Ovary (tissue), 9 donors: ENCODE data around the gene QPCTL. TPM values are rescaled to one million over a fixed set of nuclear protein-coding genes. Genes with fewer than 3 reads are reported as not detected.

ENCODE experiments used
- DNase-seq, 5 donors: peaks; one replicate each; pipeline ENCODE4 v3.0.0-alpha.2; 2019 to 2020
- H3K27ac ChIP-seq, 2 donors: fragments of 200-600 bp; one replicate each; pipeline versions ENCODE4 v1.5.1 to v1.8.0; 2019 to 2022
- H3K27me3 ChIP-seq: fragments of 200-600 bp; one replicate; pipeline ENCODE4 v1.8.0; 2022
- H3K36me3 ChIP-seq: fragments of 200-600 bp; sonication (generic); one replicate; pipeline ENCODE4 v1.5.1; 2019
- H3K4me1 ChIP-seq: one replicate; pipeline ENCODE4 v1.8.1; 2013; ENCODE audit warnings: mild to moderate bottlenecking, moderate library complexity; ENCODE audit not compliant: insufficient read depth
- H3K4me3 ChIP-seq: fragments of 200-600 bp; sonication (generic); one replicate; pipeline ENCODE4 v1.5.1; 2017
- H3K9me3 ChIP-seq, 2 donors: fragments of 200-600 bp in 1 of 2; sonication (generic) in 1 of 2; one replicate each; pipeline versions ENCODE4 v1.5.1 to v1.8.1; 2013 to 2019; ENCODE audit warnings: mild to moderate bottlenecking in 1 of 2, moderate library complexity in 1 of 2
- CTCF ChIP-seq, 3 donors: fragments of 450-650 bp in 2 of 3; fragments of 200-600 bp in 1 of 3; IDR thresholded peaks; one replicate each; pipeline versions ENCODE4 v1.5.1 to v1.8.0; 2016 to 2022; ENCODE audit warnings: antibody characterized with exemption in 3 of 3, mild to moderate bottlenecking in 1 of 3
- EP300 ChIP-seq: sonication (generic); formaldehyde crosslinking; IDR thresholded peaks from one replicate; pipeline ENCODE4 v1.6.1; 2017; ENCODE audit warnings: antibody characterized with exemption
- POLR2A ChIP-seq: fragments of 450-650 bp; IDR thresholded peaks from one replicate; pipeline ENCODE4 v1.6.1; 2017; ENCODE audit warnings: antibody characterized with exemption, mild to moderate bottlenecking, moderate library complexity
- WGBS, 3 donors: extraction: QIAGEN DNeasy Blood & Tissue Kit in 1 of 3; methylation state at CpG; one replicate each; pipeline versions ENCODE4 v1.1.5 to v1.1.7; 2013 to 2017; 5-methylcytosine and 5-hydroxymethylcytosine counted together
- intact Hi-C, 4 donors: fragments of 100-400 bp; cut with DNase I; formaldehyde crosslinking; loops; one replicate each; pipeline versions ENCODE4 v1.11.0 to v1.15.1; 2022 to 2023
- polyA plus RNA-seq, 2 donors: library from polyadenylated mRNA; stranded (reverse); fragments of 200-250 nt in 1 of 2; fragments of 350-450 nt in 1 of 2; fragmentation: Illumina TruSeq in 1 of 2; extraction: RNeasy Lipid Tissue Mini Kit (QIAGEN cat#74804) in 1 of 2; gene quantifications; one replicate each; pipeline ENCODE4 v1.2.3, GENCODE V29; 2013 to 2014
- total RNA-seq, 7 donors: library from RNA; depleted of rRNA in 2 of 7; stranded (reverse); fragments of >200 nt in 2 of 7; fragmentation: NEBNext Ultra II Directional in 3 of 7; extraction: Animal tissue kit (Norgen Biotek cat#: 25700) in 3 of 7; gene quantifications; one replicate each; pipeline versions ENCODE4 v1.1.0 to v1.2.4, GENCODE V29; 2016 to 2023
- donor health status: DM: no; HTN: no; CAD: no; lungs with moderate emphysema.
- donor health status: DM: no; HTN: no; CAD: no.
- donor health status: Bipolar disorder and iron deficiency.
- donor health status: DM: yes; HTN: yes; CAD: no.
- donor health status: DM: no; HTN: no; CAD: no.
- donor health status: DM: yes; HTN: yes; CAD: no.

The QPCTL gene
- total and polyA plus RNA-seq, 9 donors = 3.2 to 15.3 (median 6.8) TPM

DNA sequence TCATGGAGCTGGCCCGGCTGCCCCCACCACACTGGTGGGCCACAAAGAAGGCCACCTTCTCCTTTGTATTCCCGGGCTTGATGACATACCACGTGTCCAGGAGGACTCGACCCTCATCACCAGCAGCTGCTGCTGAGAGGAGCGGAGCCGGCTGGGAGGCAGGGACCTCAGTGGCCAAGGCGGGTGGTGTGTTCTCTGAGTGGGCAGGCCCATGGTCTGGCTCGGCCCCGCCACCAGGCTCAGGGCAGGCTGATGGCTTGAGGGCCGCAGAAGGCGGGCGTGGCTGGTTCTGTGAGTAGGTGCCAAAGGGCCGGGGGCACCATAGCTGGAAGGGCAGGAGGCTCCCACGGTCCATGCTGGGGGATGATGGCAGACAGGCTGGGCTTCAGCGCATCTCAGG, 20.7 kb downstream of the QPCTL start:
- DNase-seq = no peak
- Histone ChIP-seq H3K9me3 (no peaks in the 10 kb centered on the region), H3K36me3 (no peaks in the 10 kb centered on the region), H3K27me3 (no peaks in the 10 kb centered on the region), H3K4me3 (no peak overlapping the region), H3K27ac (no peak overlapping the region), H3K4me1 (peaks cover 5% of the 10 kb centered on the region)
- intact Hi-C loops = loop anchor here in 1 of 4 donors (10.0 kb wide), 1 partner anchor 52 kb away; the partner anchor contains the start of gene SIX5
- 83 to 91% (median 83%) methylated on average over 15 of the region's 15 CpGs for WGBS, 3 donors
- TF ChIP-seq POLR2A = no peak
- TF ChIP-seq CTCF (IDR thresholded peaks at IDR 0.05) = no peak
- TF ChIP-seq EP300 = no peak

- Histone ChIP-seq H3K27ac (no peak overlapping the region), H3K4me3 (no peak overlapping the region), H3K4me1 (peaks cover 7% of the 10 kb centered on the region), H3K9me3 (no peaks in the 10 kb centered on the region), H3K27me3 (no peaks in the 10 kb centered on the region), H3K36me3 (no peaks in the 10 kb centered on the region)
- no peak for DNase-seq
- intact Hi-C loops = loop anchor here in 2 of 4 donors (5.0 to 10.0 kb wide), 2 partner anchors 50 to 52 kb away; partner anchors contain the start of gene SIX5 (in 2 of the 2)
- 91 to 92% (median 92%) methylated on average over 3 of the region's 3 CpGs for WGBS, 3 donors
- TF ChIP-seq EP300 (no peak), POLR2A (no peak), CTCF (IDR thresholded peaks at IDR 0.05) (no peak)
Measured at GRCh38 chr19:45715139-45715538, 22.7 kb downstream of the QPCTL start.

GRCh38 chr19:45716359-45717130, 24.1 kb downstream of the QPCTL start:
- WGBS, 3 donors = 0 to 1% (median 1%) methylated on average over 24 of the region's 24 CpGs
- TF ChIP-seq POLR2A = no peak
- no peak for TF ChIP-seq CTCF (IDR thresholded peaks at IDR 0.05)
- no peak for TF ChIP-seq EP300
- Histone ChIP-seq H3K27ac (peak overlapping the region; percentile 39 to 74), H3K4me3 (peak overlapping the region; percentile 48), H3K27me3 (no peaks in the 10 kb centered on the region), H3K4me1 (peaks cover 7% of the 10 kb centered on the region), H3K9me3 (no peaks in the 10 kb centered on the region), H3K36me3 (no peaks in the 10 kb centered on the region)
- peak in 3 of 5 donors; percentile 21 to 41 (median 40) for DNase-seq
- intact Hi-C loops = loop anchor here in 2 of 4 donors (5.0 to 10.0 kb wide), 2 partner anchors 48 to 51 kb away; partner anchors contain the start of gene SIX5 (in 2 of the 2)

DNA sequence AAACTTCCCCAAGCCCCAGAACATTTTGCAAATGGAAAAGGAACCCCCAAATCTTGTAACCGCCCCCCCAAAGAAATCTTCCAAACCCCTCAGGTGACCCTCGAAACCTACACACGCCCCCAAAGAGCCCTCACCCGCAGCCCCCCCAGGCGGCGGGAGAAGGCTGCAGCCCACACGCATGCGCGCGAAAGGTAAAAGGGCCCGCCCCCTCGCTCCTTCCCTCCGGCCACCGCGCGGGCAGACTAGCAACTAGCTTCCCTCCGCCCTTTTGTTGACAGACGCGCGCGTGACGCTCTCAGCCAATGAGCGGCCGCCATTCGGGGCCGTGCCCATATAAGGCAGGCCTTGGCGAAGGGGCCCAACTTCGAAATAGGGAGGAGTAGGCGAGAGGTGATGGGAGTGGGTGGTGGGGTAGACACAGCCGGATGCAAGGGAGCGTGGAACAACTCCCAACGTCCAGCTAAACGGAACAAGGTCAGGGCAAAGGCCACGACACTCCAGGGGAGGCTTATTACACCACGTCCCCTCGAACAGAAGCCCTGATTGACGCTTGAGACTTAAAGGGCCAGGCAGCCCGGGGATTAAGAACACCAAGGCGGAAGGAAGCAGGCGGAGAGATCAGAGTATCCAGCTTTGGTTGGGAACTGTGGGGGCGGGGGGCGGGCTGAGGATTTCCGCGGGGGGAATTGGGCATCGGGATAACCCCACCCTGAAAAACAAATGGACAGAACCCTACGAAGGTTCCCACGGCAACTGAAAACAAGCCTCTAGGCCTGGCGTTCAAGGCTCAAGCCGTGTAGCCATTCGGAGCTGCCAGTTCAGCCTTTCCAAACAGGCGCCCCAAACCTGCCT, 24.9 kb downstream of the QPCTL start:
- Histone ChIP-seq H3K27me3 (no peaks in the 10 kb centered on the region), H3K9me3 (no peaks in the 10 kb centered on the region), H3K4me3 (peak overlapping the region; percentile 52), H3K4me1 (peaks cover 5% of the 10 kb centered on the region), H3K36me3 (no peaks in the 10 kb centered on the region), H3K27ac (peak overlapping the region; percentile 66 to 74)
- intact Hi-C loops = loop anchor here in 2 of 4 donors (5.0 to 10.0 kb wide), 2 partner anchors 47 to 50 kb away; partner anchors contain the start of gene SIX5 (in 2 of the 2)
- WGBS, 3 donors = 0 to 2% (median 1%) methylated on average over 51 of the region's 51 CpGs
- TF ChIP-seq EP300 (peak; percentile 82), POLR2A (peak; percentile 61), CTCF (IDR thresholded peaks at IDR 0.05) (peak in 2 of 3 donors; percentile 28 to 50)
- peak; percentile 99 for DNase-seq
